Measurements from ENCODE around the gene GAB2.

GAB2 gene

GRCh38 chr11:78345450-78345849 is 72.2 kb downstream of the GAB2 start:
- no peaks in the 10 kb centered on the region for H3K79me1 ChIP-seq (ENCODE audit: low read depth, low read length)
- no peak overlapping the region for H3K9ac ChIP-seq (ENCODE audit: low read depth, low read length, poor library complexity)
- no peak overlapping the region for H3K27ac ChIP-seq (replicated peaks; ENCODE audit: low read length)
- WGBS, 2 donors (ENCODE audit: extremely low coverage in 2 of 2, insufficient read length in 2 of 2, insufficient replicate concordance in 1 of 2): no CpG with 5 or more reads among the region's 3 CpGs
- H3K9me3 ChIP-seq (replicated peaks in 1 of 2; ENCODE audit: control insufficient read depth in 2 of 2, insufficient read depth in 1 of 2, low read depth in 1 of 2, low read length in 2 of 2): no peaks in the 10 kb centered on the region
- no peak overlapping the region for H4K91ac ChIP-seq (ENCODE audit: low read depth, low read length, poor library complexity)
- no peak overlapping the region for H2AFZ ChIP-seq (ENCODE audit: low read length)
- H2BK15ac ChIP-seq (ENCODE audit: low read length): no peak overlapping the region
- no peak overlapping the region for H3K18ac ChIP-seq (ENCODE audit: low read length)
- H2BK12ac ChIP-seq (ENCODE audit: low read length): no peak overlapping the region
- no peak overlapping the region for H2BK5ac ChIP-seq (ENCODE audit: low read length)
- no peak overlapping the region for H3K4me3 ChIP-seq (ENCODE audit: low read length in 2 of 2)
- H3K4me2 ChIP-seq (ENCODE audit: insufficient read depth, low read length, poor library complexity, severe bottlenecking): no peak overlapping the region
- H4K8ac ChIP-seq (ENCODE audit: low read depth, low read length): no peak overlapping the region
- no peak overlapping the region for H3K23ac ChIP-seq (ENCODE audit: low read depth, low read length, poor library complexity)
- no peaks in the 10 kb centered on the region for H3K27me3 ChIP-seq (ENCODE audit: control insufficient read depth in 3 of 3, insufficient read depth in 3 of 3, low read depth in 1 of 3, low read length in 3 of 3)
- no peak overlapping the region for H2BK120ac ChIP-seq (ENCODE audit: low read depth, low read length)
- peaks cover 4 to 8% of the 10 kb centered on the region in 2 donors for H3K4me1 ChIP-seq (ENCODE audit: control insufficient read depth in 2 of 2, insufficient read depth in 1 of 2, low read depth in 1 of 2, low read length in 2 of 2)
- no peak overlapping the region for H3K4ac ChIP-seq (ENCODE audit: low read length)
- H3K36me3 ChIP-seq (replicated peaks in 1 of 2; ENCODE audit: control insufficient read depth in 2 of 2, insufficient read depth in 2 of 2, low read length in 2 of 2): no peaks in the 10 kb centered on the region
- no peak for DNase-seq (ENCODE audit: low spot score)
- H3K14ac ChIP-seq (ENCODE audit: low read length): no peak overlapping the region
- H2AK5ac ChIP-seq (ENCODE audit: low read depth, low read length): no peak overlapping the region

- Histone ChIP-seq H2BK5ac (ENCODE audit: low read length) (no peak overlapping the region), H2AFZ (ENCODE audit: low read length) (no peak overlapping the region), H3K4me3 (ENCODE audit: low read length in 2 of 2) (no peak overlapping the region), H3K79me1 (ENCODE audit: low read depth, low read length) (no peaks in the 10 kb centered on the region), H2BK120ac (ENCODE audit: low read depth, low read length) (no peak overlapping the region), H3K4me1 (ENCODE audit: control insufficient read depth in 2 of 2, insufficient read depth in 1 of 2, low read depth in 1 of 2, low read length in 2 of 2) (peaks cover 2% of the 10 kb centered on the region in 2 donors), H3K14ac (ENCODE audit: low read length) (no peak overlapping the region), H3K27me3 (ENCODE audit: control insufficient read depth in 3 of 3, insufficient read depth in 3 of 3, low read depth in 1 of 3, low read length in 3 of 3) (no peaks in the 10 kb centered on the region), H3K4me2 (ENCODE audit: insufficient read depth, low read length, poor library complexity, severe bottlenecking) (no peak overlapping the region), H4K91ac (ENCODE audit: low read depth, low read length, poor library complexity) (no peak overlapping the region), H2AK5ac (ENCODE audit: low read depth, low read length) (no peak overlapping the region), H3K18ac (ENCODE audit: low read length) (no peak overlapping the region), H3K36me3 (replicated peaks in 1 of 2; ENCODE audit: control insufficient read depth in 2 of 2, insufficient read depth in 2 of 2, low read length in 2 of 2) (no peaks in the 10 kb centered on the region), H2BK15ac (ENCODE audit: low read length) (no peak overlapping the region), H3K4ac (ENCODE audit: low read length) (no peak overlapping the region), H3K9ac (ENCODE audit: low read depth, low read length, poor library complexity) (no peak overlapping the region), H4K8ac (ENCODE audit: low read depth, low read length) (no peak overlapping the region), H3K9me3 (replicated peaks in 1 of 2; ENCODE audit: control insufficient read depth in 2 of 2, insufficient read depth in 1 of 2, low read depth in 1 of 2, low read length in 2 of 2) (no peaks in the 10 kb centered on the region), H3K23ac (ENCODE audit: low read depth, low read length, poor library complexity) (no peak overlapping the region), H3K27ac (replicated peaks; ENCODE audit: low read length) (no peak overlapping the region), H2BK12ac (ENCODE audit: low read length) (no peak overlapping the region)
- no CpG with 5 or more reads among the region's 2 CpGs for WGBS, 2 donors (ENCODE audit: extremely low coverage in 2 of 2, insufficient read length in 2 of 2, insufficient replicate concordance in 1 of 2)
- no peak for DNase-seq (ENCODE audit: low spot score)
Observed at GRCh38 chr11:78344676-78345075, 72.9 kb downstream of the GAB2 start.

GRCh38 chr11:78344094-78344493 is 73.5 kb downstream of the GAB2 start:
- Histone ChIP-seq H3K79me1 (ENCODE audit: low read depth, low read length) (no peaks in the 10 kb centered on the region), H3K9ac (ENCODE audit: low read depth, low read length, poor library complexity) (no peak overlapping the region), H2BK15ac (ENCODE audit: low read length) (no peak overlapping the region), H3K4ac (ENCODE audit: low read length) (no peak overlapping the region), H4K91ac (ENCODE audit: low read depth, low read length, poor library complexity) (no peak overlapping the region), H3K18ac (ENCODE audit: low read length) (no peak overlapping the region), H3K4me1 (ENCODE audit: control insufficient read depth in 2 of 2, insufficient read depth in 1 of 2, low read depth in 1 of 2, low read length in 2 of 2) (peaks cover 0 to 3% of the 10 kb centered on the region in 2 donors), H3K27me3 (ENCODE audit: control insufficient read depth in 3 of 3, insufficient read depth in 3 of 3, low read depth in 1 of 3, low read length in 3 of 3) (no peaks in the 10 kb centered on the region), H2AK5ac (ENCODE audit: low read depth, low read length) (no peak overlapping the region), H3K36me3 (replicated peaks in 1 of 2; ENCODE audit: control insufficient read depth in 2 of 2, insufficient read depth in 2 of 2, low read length in 2 of 2) (no peaks in the 10 kb centered on the region), H3K4me3 (ENCODE audit: low read length in 2 of 2) (no peak overlapping the region), H3K4me2 (ENCODE audit: insufficient read depth, low read length, poor library complexity, severe bottlenecking) (no peak overlapping the region), H3K27ac (replicated peaks; ENCODE audit: low read length) (no peak overlapping the region), H2BK5ac (ENCODE audit: low read length) (no peak overlapping the region), H2BK120ac (ENCODE audit: low read depth, low read length) (no peak overlapping the region), H4K8ac (ENCODE audit: low read depth, low read length) (no peak overlapping the region), H2AFZ (ENCODE audit: low read length) (no peak overlapping the region), H3K9me3 (replicated peaks in 1 of 2; ENCODE audit: control insufficient read depth in 2 of 2, insufficient read depth in 1 of 2, low read depth in 1 of 2, low read length in 2 of 2) (no peaks in the 10 kb centered on the region), H3K23ac (ENCODE audit: low read depth, low read length, poor library complexity) (no peak overlapping the region), H3K14ac (ENCODE audit: low read length) (no peak overlapping the region), H2BK12ac (ENCODE audit: low read length) (no peak overlapping the region)
- WGBS, 2 donors (ENCODE audit: extremely low coverage in 2 of 2, insufficient read length in 2 of 2, insufficient replicate concordance in 1 of 2): no CpG with 5 or more reads among the region's 1 CpG
- no peak for DNase-seq (ENCODE audit: low spot score)

DNA sequence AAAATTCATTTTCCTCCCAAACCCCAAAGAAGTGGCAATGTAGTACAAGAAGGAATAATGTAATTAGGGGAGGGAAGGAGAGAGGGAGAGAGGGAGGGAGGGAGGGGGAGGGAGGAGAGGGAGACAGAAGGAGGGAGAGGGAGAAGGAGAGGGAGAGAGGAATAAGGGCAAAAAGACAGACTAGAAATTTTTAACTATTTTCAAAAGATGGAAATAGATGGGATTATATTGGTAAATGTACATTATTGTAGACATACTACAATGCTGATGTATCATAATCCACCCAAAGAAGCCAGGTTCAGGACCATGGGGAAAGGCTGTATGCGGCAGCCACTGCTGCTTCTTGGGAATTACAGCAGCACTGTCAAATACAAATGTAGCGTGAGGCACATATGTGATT is 74.3 kb downstream of the GAB2 start:
- H2BK15ac ChIP-seq (ENCODE audit: low read length): no peak overlapping the region
- no peak overlapping the region for H3K23ac ChIP-seq (ENCODE audit: low read depth, low read length, poor library complexity)
- no peak overlapping the region for H3K18ac ChIP-seq (ENCODE audit: low read length)
- no peak overlapping the region for H2BK12ac ChIP-seq (ENCODE audit: low read length)
- H3K9ac ChIP-seq (ENCODE audit: low read depth, low read length, poor library complexity): no peak overlapping the region
- H3K9me3 ChIP-seq (replicated peaks in 1 of 2; ENCODE audit: control insufficient read depth in 2 of 2, insufficient read depth in 1 of 2, low read depth in 1 of 2, low read length in 2 of 2): no peaks in the 10 kb centered on the region
- peaks cover 0 to 3% of the 10 kb centered on the region in 2 donors for H3K4me1 ChIP-seq (ENCODE audit: control insufficient read depth in 2 of 2, insufficient read depth in 1 of 2, low read depth in 1 of 2, low read length in 2 of 2)
- H2AFZ ChIP-seq (ENCODE audit: low read length): no peak overlapping the region
- H3K4me2 ChIP-seq (ENCODE audit: insufficient read depth, low read length, poor library complexity, severe bottlenecking): no peak overlapping the region
- no peak overlapping the region for H3K4me3 ChIP-seq (ENCODE audit: low read length in 2 of 2)
- no peak overlapping the region for H4K91ac ChIP-seq (ENCODE audit: low read depth, low read length, poor library complexity)
- DNase-seq (ENCODE audit: low spot score): no peak
- H3K27ac ChIP-seq (replicated peaks; ENCODE audit: low read length): no peak overlapping the region
- H3K79me1 ChIP-seq (ENCODE audit: low read depth, low read length): no peaks in the 10 kb centered on the region
- H4K8ac ChIP-seq (ENCODE audit: low read depth, low read length): no peak overlapping the region
- H2BK5ac ChIP-seq (ENCODE audit: low read length): no peak overlapping the region
- H2BK120ac ChIP-seq (ENCODE audit: low read depth, low read length): no peak overlapping the region
- no peak overlapping the region for H2AK5ac ChIP-seq (ENCODE audit: low read depth, low read length)
- no peaks in the 10 kb centered on the region for H3K27me3 ChIP-seq (ENCODE audit: control insufficient read depth in 3 of 3, insufficient read depth in 3 of 3, low read depth in 1 of 3, low read length in 3 of 3)
- no peaks in the 10 kb centered on the region for H3K36me3 ChIP-seq (replicated peaks in 1 of 2; ENCODE audit: control insufficient read depth in 2 of 2, insufficient read depth in 2 of 2, low read length in 2 of 2)
- H3K4ac ChIP-seq (ENCODE audit: low read length): no peak overlapping the region
- no CpG with 5 or more reads among the region's 2 CpGs for WGBS, 2 donors (ENCODE audit: extremely low coverage in 2 of 2, insufficient read length in 2 of 2, insufficient replicate concordance in 1 of 2)
- H3K14ac ChIP-seq (ENCODE audit: low read length): no peak overlapping the region

All from neuronal stem cell (in vitro differentiated cells).